Keratinocyte (primary cell): ENCODE data around the gene TP63. TPM values are rescaled to one million over a fixed set of nuclear protein-coding genes. Genes with fewer than 3 reads are reported as not detected.
A peak's percentile ranks its signal among the peaks of the same experiment; 100 is the strongest.

Experiments used
- DNase-seq: peaks from one replicate; pipeline ENCODE4 v3.0.0-alpha.2; 2011; ENCODE audit warnings: low read depth, missing footprints, low spot score
- FAIRE-seq: peaks from 2 replicates; lab custom pipeline; 2011; peaks lifted over from hg19 to GRCh38; lab: Jason Lieb, UNC
- H2AFZ ChIP-seq: 2 replicates; pipeline ENCODE4 v1.6.0; 2012; ENCODE audit warnings: low read length, control low read depth, inconsistent platforms; ENCODE audit not compliant: control insufficient read depth
- H3K27ac ChIP-seq: 2 replicates; pipeline ENCODE4 v1.5.1; 2011; ENCODE audit warnings: low read length; ENCODE audit not compliant: control insufficient read depth, insufficient read depth
- H3K27me3 ChIP-seq: 3 replicates; pipeline ENCODE4 v1.6.0; 2011; ENCODE audit warnings: low read length; ENCODE audit not compliant: control insufficient read depth, insufficient read depth; ENCODE audit errors: extremely low read depth
- H3K36me3 ChIP-seq, 2 experiments: 2 replicates in 1 of 2; 3 replicates in 1 of 2; pipeline ENCODE4 v1.5.1; 2011; ENCODE audit warnings: low read length in 2 of 2, mild to moderate bottlenecking in 1 of 2; ENCODE audit not compliant: control insufficient read depth in 2 of 2, insufficient read depth in 2 of 2; ENCODE audit errors: extremely low read depth in 1 of 2
- H3K4me1 ChIP-seq: 3 replicates; pipeline ENCODE4 v1.5.1; 2011; ENCODE audit warnings: low read length; ENCODE audit not compliant: control insufficient read depth, insufficient read depth; ENCODE audit errors: extremely low read depth
- H3K4me2 ChIP-seq: 3 replicates; pipeline ENCODE4 v1.6.0; 2011; ENCODE audit warnings: low read depth, low read length; ENCODE audit not compliant: control insufficient read depth, insufficient read depth; ENCODE audit errors: extremely low read depth
- H3K4me3 ChIP-seq, 3 experiments: fragments of 200-600 bp in 1 of 3; sonication (generic) in 1 of 3; 2 replicates in 2 of 3; 3 replicates in 1 of 3; pipeline ENCODE4 v1.5.1; 2011 to 2016; ENCODE audit warnings: low read length in 3 of 3, mild to moderate bottlenecking in 3 of 3, control low read depth in 2 of 3, inconsistent platforms in 1 of 3, low read depth in 1 of 3, mixed read lengths in 1 of 3, mixed run types in 1 of 3, moderate library complexity in 1 of 3; ENCODE audit not compliant: control insufficient read depth in 2 of 3, insufficient read depth in 2 of 3; ENCODE audit errors: extremely low read depth in 1 of 3
- H3K79me2 ChIP-seq: 2 replicates; pipeline ENCODE4 v1.6.0; 2012; ENCODE audit warnings: low read length; ENCODE audit not compliant: control insufficient read depth, insufficient read depth
- H3K9ac ChIP-seq: 3 replicates; pipeline ENCODE4 v1.6.0; 2011; ENCODE audit warnings: low read length; ENCODE audit not compliant: control insufficient read depth, insufficient read depth; ENCODE audit errors: extremely low read depth
- H3K9me1 ChIP-seq: 3 replicates; pipeline ENCODE4 v1.6.0; 2011; ENCODE audit warnings: low read length; ENCODE audit not compliant: control insufficient read depth, insufficient read depth; ENCODE audit errors: extremely low read depth
- H3K9me3 ChIP-seq: 2 replicates; pipeline ENCODE4 v1.5.1; 2012; ENCODE audit warnings: low read depth, low read length; ENCODE audit not compliant: control insufficient read depth
- H4K20me1 ChIP-seq: 3 replicates; pipeline ENCODE4 v1.6.0; 2011; ENCODE audit warnings: low read length; ENCODE audit not compliant: control insufficient read depth, insufficient read depth; ENCODE audit errors: extremely low read depth
- EZH2 ChIP-seq: IDR thresholded peaks from one replicate; pipeline ENCODE4 v1.6.1; 2012; ENCODE audit warnings: inconsistent platforms, mild to moderate bottlenecking, low read length, moderate library complexity
- dilution Hi-C: fragments of 300-500 bp; cut with MboI; formaldehyde crosslinking; loops from one replicate; pipeline ENCODE4 v1.7.0; 2020; ENCODE audit warnings: low sequenced_read_pairs; ENCODE audit not compliant: extremely low pct_ligation_motif_present
- polyA plus RNA-seq, 5 experiments: library from polyadenylated mRNA; depleted of rRNA in 3 of 5; stranded (reverse) in 3 of 5; stranded (forward) in 1 of 5; unstranded in 1 of 5; fragments of >200 nt; gene quantifications; 1 replicate in 1 of 5; 2 replicates in 3 of 5; 3 replicates in 1 of 5; pipeline versions ENCODE4 v1.2.1 to v1.2.3, GENCODE V29; 2011 to 2012; ENCODE audit warnings: missing spikeins in 2 of 5, low read depth in 1 of 5, low replicate concordance in 1 of 5
- TF ChIP-seq, protein P1 (sequence below), 3 experiments: IDR thresholded peaks in 1 of 3; conservative IDR thresholded peaks in 1 of 3; optimal IDR thresholded peaks in 1 of 3; 2 replicates in 2 of 3; 3 replicates in 1 of 3; pipeline versions ENCODE3 to v1.5.1; 2011; ENCODE audit warnings: low read length in 3 of 3, mild to moderate bottlenecking in 3 of 3, moderate library complexity in 2 of 3, control low read depth in 1 of 3, inconsistent platforms in 1 of 3; ENCODE audit not compliant: insufficient read depth in 2 of 3; ENCODE audit errors: extremely low read depth in 1 of 3

TP63 gene
- polyA plus RNA-seq, 1 donor (not counting 4 experiments of a cell fraction or from before 2014, with no cell fraction given): 214 TPM

DNA sequence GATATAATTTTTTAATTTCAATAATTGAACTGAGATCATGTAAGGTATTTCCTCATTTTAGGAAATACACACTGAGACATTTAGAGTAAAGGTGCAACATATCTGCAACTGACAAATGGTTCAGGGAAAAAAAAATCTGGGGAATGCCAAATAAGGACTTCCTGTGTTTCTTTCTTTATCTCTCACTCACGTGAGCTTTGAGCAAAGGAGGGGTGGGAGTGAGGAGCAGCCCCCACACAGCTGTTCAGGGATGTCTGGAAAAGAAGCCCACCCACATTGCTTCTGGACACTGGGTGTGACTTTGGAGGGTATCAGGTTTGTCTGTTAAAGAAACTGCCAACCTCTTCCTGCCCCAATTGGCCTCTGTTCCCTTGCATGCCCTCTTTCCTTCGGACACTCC lies 5.6 kb upstream of the TP63 start:
- TF ChIP-seq, protein P1, sequence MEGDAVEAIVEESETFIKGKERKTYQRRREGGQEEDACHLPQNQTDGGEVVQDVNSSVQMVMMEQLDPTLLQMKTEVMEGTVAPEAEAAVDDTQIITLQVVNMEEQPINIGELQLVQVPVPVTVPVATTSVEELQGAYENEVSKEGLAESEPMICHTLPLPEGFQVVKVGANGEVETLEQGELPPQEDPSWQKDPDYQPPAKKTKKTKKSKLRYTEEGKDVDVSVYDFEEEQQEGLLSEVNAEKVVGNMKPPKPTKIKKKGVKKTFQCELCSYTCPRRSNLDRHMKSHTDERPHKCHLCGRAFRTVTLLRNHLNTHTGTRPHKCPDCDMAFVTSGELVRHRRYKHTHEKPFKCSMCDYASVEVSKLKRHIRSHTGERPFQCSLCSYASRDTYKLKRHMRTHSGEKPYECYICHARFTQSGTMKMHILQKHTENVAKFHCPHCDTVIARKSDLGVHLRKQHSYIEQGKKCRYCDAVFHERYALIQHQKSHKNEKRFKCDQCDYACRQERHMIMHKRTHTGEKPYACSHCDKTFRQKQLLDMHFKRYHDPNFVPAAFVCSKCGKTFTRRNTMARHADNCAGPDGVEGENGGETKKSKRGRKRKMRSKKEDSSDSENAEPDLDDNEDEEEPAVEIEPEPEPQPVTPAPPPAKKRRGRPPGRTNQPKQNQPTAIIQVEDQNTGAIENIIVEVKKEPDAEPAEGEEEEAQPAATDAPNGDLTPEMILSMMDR (optimal IDR thresholded peaks at IDR 0.05 in 1 of 3, IDR thresholded peaks at IDR 0.05 in 1 of 3, conservative IDR thresholded peaks at IDR 0.05 in 1 of 3; ENCODE audit: extremely low read depth in 1 of 3, insufficient read depth in 2 of 3, low read length in 3 of 3): no peak
- TF ChIP-seq EZH2: no peak
- H3K4me2 ChIP-seq: no peak overlapping the region
- no peaks in the 10 kb centered on the region for H3K36me3 ChIP-seq
- H3K79me2 ChIP-seq: no peaks in the 10 kb centered on the region
- no peak for DNase-seq
- no peak overlapping the region for H3K4me3 ChIP-seq
- H3K9me3 ChIP-seq: no peaks in the 10 kb centered on the region
- no peaks in the 10 kb centered on the region for H3K27me3 ChIP-seq
- no peak overlapping the region for H2AFZ ChIP-seq
- FAIRE-seq: no peak
- dilution Hi-C loops: no loop called here
- no peak overlapping the region for H3K27ac ChIP-seq
- no peaks in the 10 kb centered on the region for H3K9me1 ChIP-seq
- H4K20me1 ChIP-seq: no peaks in the 10 kb centered on the region
- no peak overlapping the region for H3K9ac ChIP-seq
- H3K4me1 ChIP-seq: no peaks in the 10 kb centered on the region

DNA sequence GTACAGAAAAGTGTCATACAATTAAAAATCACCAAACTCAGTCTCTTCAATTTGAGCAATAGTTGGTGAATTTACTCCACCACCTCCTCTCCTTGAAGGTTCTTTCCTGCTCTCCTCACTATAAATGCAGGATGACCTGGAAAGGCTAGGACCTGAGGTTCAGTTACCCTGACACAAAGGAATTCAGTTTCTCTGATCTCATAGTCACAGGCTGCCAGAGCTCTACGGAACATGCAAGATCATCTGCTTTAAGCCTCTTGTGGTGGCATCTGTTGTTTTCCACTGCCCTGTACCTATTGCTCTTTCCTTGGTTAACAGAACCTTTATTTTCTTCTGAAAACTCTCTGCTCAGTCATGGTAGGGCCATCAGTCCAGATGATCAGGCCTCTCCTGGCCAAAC lies 4.9 kb upstream of the TP63 start:
- H3K79me2 ChIP-seq: no peaks in the 10 kb centered on the region
- DNase-seq (no peak), FAIRE-seq (peak; percentile 34)
- no peak overlapping the region for H3K9ac ChIP-seq
- no peaks in the 10 kb centered on the region for H4K20me1 ChIP-seq
- dilution Hi-C loops: no loop called here
- H3K27ac ChIP-seq: no peak overlapping the region
- no peak overlapping the region for H2AFZ ChIP-seq
- H3K9me3 ChIP-seq: no peaks in the 10 kb centered on the region
- TF ChIP-seq, protein P1 (optimal IDR thresholded peaks at IDR 0.05 in 1 of 3, IDR thresholded peaks at IDR 0.05 in 1 of 3, conservative IDR thresholded peaks at IDR 0.05 in 1 of 3; ENCODE audit: extremely low read depth in 1 of 3, insufficient read depth in 2 of 3, low read length in 3 of 3): no peak
- TF ChIP-seq EZH2: no peak
- no peaks in the 10 kb centered on the region for H3K27me3 ChIP-seq
- H3K4me3 ChIP-seq: no peak overlapping the region
- no peak overlapping the region for H3K4me2 ChIP-seq
- H3K4me1 ChIP-seq: no peaks in the 10 kb centered on the region
- no peaks in the 10 kb centered on the region for H3K9me1 ChIP-seq
- H3K36me3 ChIP-seq: no peaks in the 10 kb centered on the region
